ENCODE results near the gene COL23A1. TPM values are rescaled to one million over a fixed set of nuclear protein-coding genes. Genes with fewer than 3 reads are reported as not detected.

Gene COL23A1
- total and polyA plus RNA-seq, 2 of the 8 experiments (the other 6 are each of a cell fraction or from before 2014, with no cell fraction given) = 3.1 to 4.7 TPM

GRCh38 chr5:178221853-178222252 is 368.3 kb downstream of the COL23A1 start:
- no peak overlapping the region for H2BK12ac ChIP-seq (ENCODE audit: low read depth, low read length)
- no peak overlapping the region for H3K23ac ChIP-seq (ENCODE audit: insufficient read length)
- 91% methylated on average over 4 of the region's 5 CpGs; no CpG with 5 or more reads in 1 of the 2 experiments for WGBS, 2 experiments (ENCODE audit: extremely low coverage in 1 of 2, insufficient coverage in 1 of 2, insufficient read length in 1 of 2, insufficient replicate concordance in 2 of 2, low coverage in 1 of 2, low lambda C conversion rate in 2 of 2, missing lambda C conversion rate in 1 of 2)
- no peaks in the 10 kb centered on the region for H3K79me2 ChIP-seq (ENCODE audit: control insufficient read depth in 1 of 2, insufficient read depth in 2 of 2, low read length in 2 of 2)
- H4K5ac ChIP-seq (ENCODE audit: insufficient read length, low read depth, low read length) = no peak overlapping the region
- no peak overlapping the region for H3K9ac ChIP-seq (replicated peaks in 1 of 4; ENCODE audit: extremely low read depth in 1 of 4, low read depth in 3 of 4, low read length in 3 of 4)
- H3K27ac ChIP-seq (ENCODE audit: low read depth, low read length) = no peak overlapping the region
- FAIRE-seq (no peak), DNase-seq (ENCODE audit: low read depth in 1 of 2, low spot score in 2 of 2) (no peak)
- H4K20me1 ChIP-seq (replicated peaks in 1 of 2; ENCODE audit: control insufficient read depth in 1 of 2, insufficient read depth in 2 of 2, low read length in 2 of 2) = peaks cover 0 to 19% of the 10 kb centered on the region in 2 experiments
- H3K56ac ChIP-seq (replicated peaks; ENCODE audit: insufficient read length, low read depth, low read length) = no peak overlapping the region
- no peaks in the 10 kb centered on the region for H3K23me2 ChIP-seq (ENCODE audit: low read depth, low read length)
- no peak overlapping the region for H2BK120ac ChIP-seq (replicated peaks; ENCODE audit: low read depth, low read length)
- no peaks in the 10 kb centered on the region for H3K9me3 ChIP-seq (ENCODE audit: insufficient read depth in 2 of 2, low read depth in 1 of 2, low read length in 1 of 2)
- H3K18ac ChIP-seq (ENCODE audit: extremely low read depth, low read length) = no peak overlapping the region
- no peak overlapping the region for H2BK15ac ChIP-seq (ENCODE audit: low read length)
- peaks cover 0 to 30% (median 6%) of the 10 kb centered on the region in 4 experiments; a peak in 7 of 8 replicates for H3K36me3 ChIP-seq (ENCODE audit: control insufficient read depth in 2 of 4, insufficient read depth in 4 of 4, low read length in 3 of 4)
- no peak overlapping the region for H3K4me2 ChIP-seq (ENCODE audit: insufficient read depth in 1 of 2, low read depth in 2 of 2, low read length in 2 of 2)
- H3K4me1 ChIP-seq (replicated peaks in 1 of 4; ENCODE audit: control insufficient read depth in 3 of 4, insufficient read depth in 4 of 4, low read length in 3 of 4) = peaks cover 0 to 15% (median 9%) of the 10 kb centered on the region in 4 experiments; a peak in 6 of 7 replicates
- no peak overlapping the region for H3K4ac ChIP-seq (replicated peaks; ENCODE audit: insufficient read length, low read depth, low read length)
- H3K27me3 ChIP-seq (replicated peaks in 1 of 4; ENCODE audit: control insufficient read depth in 3 of 4, extremely low read depth in 1 of 4, insufficient read depth in 3 of 4, low read length in 3 of 4) = no peaks in the 10 kb centered on the region
- H2BK20ac ChIP-seq (ENCODE audit: low read length) = no peak overlapping the region
- POLR2A ChIA-PET (ENCODE audit: partially characterized antibody) = interaction anchor here (1.0 to 21.6 kb wide), 5 partner anchors 8 to 20 kb away, joined by 3 to 507 read pairs (median 6); partner anchors contain the start of gene HNRNPAB
- H2AFZ ChIP-seq (ENCODE audit: low read length) = no peak overlapping the region
- no peak overlapping the region; the same call in 1 of the 2 replicates for H4K8ac ChIP-seq (ENCODE audit: extremely low read depth, insufficient read depth, low read length)
- H2AK5ac ChIP-seq (ENCODE audit: low read depth, low read length) = no peak overlapping the region
- CTCF ChIA-PET (ENCODE audit: partially characterized antibody) = interaction anchor here (0.8 to 1.6 kb wide), 4 partner anchors 13 to 44 kb away, joined by 3 to 5 read pairs (median 4); no protein-coding TSS in a partner anchor
- no peak overlapping the region for H4K91ac ChIP-seq (replicated peaks; ENCODE audit: insufficient read length, low read length)
- no peak overlapping the region for H2BK5ac ChIP-seq (ENCODE audit: low read depth, low read length)
- no peak overlapping the region for H3K14ac ChIP-seq (ENCODE audit: insufficient read length)
- H3K79me1 ChIP-seq (ENCODE audit: low read depth, low read length) = no peaks in the 10 kb centered on the region; the same call in 1 of the 2 replicates
- no peak overlapping the region for H3K4me3 ChIP-seq (ENCODE audit: extremely low read depth in 1 of 4, insufficient read depth in 2 of 4, low read depth in 3 of 4, low read length in 4 of 4)
- TF ChIP-seq RAD21 (IDR thresholded peaks at IDR 0.05 in 1 of 2, conservative IDR thresholded peaks at IDR 0.05 in 1 of 2; ENCODE audit: low read depth in 2 of 2, low read length in 2 of 2) (no peak), CHD1 (IDR thresholded peaks at IDR 0.05; ENCODE audit: low read depth, low read length) (no peak), SRF (IDR thresholded peaks at IDR 0.05; ENCODE audit: low read depth, low read length) (no peak), SP4 (IDR thresholded peaks at IDR 0.05; ENCODE audit: low read length) (no peak), KDM1A (IDR thresholded peaks at IDR 0.05; ENCODE audit: borderline replicate concordance, low read length) (no peak), HDAC6 (IDR thresholded peaks at IDR 0.05; ENCODE audit: low read depth, low read length) (no peak), CTBP2 (IDR thresholded peaks at IDR 0.05; ENCODE audit: borderline replicate concordance, insufficient read depth, insufficient read length, low read length) (no peak), RNF2 (IDR thresholded peaks at IDR 0.05; ENCODE audit: borderline replicate concordance, low read depth, low read length, missing control alignments, poor library complexity, severe bottlenecking) (no peak), TBP (IDR thresholded peaks at IDR 0.05; ENCODE audit: low read depth, low read length) (no peak), GTF2F1 (IDR thresholded peaks at IDR 0.05; ENCODE audit: borderline replicate concordance, low read depth, low read length) (no peak)
- TF ChIP-seq, protein P1, sequence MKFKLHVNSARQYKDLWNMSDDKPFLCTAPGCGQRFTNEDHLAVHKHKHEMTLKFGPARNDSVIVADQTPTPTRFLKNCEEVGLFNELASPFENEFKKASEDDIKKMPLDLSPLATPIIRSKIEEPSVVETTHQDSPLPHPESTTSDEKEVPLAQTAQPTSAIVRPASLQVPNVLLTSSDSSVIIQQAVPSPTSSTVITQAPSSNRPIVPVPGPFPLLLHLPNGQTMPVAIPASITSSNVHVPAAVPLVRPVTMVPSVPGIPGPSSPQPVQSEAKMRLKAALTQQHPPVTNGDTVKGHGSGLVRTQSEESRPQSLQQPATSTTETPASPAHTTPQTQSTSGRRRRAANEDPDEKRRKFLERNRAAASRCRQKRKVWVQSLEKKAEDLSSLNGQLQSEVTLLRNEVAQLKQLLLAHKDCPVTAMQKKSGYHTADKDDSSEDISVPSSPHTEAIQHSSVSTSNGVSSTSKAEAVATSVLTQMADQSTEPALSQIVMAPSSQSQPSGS (IDR thresholded peaks at IDR 0.05; ENCODE audit: low read length) = no peak

Data from H1 (cell line).